ENCODE results near the gene HELZ2.

HELZ2 gene

DNA sequence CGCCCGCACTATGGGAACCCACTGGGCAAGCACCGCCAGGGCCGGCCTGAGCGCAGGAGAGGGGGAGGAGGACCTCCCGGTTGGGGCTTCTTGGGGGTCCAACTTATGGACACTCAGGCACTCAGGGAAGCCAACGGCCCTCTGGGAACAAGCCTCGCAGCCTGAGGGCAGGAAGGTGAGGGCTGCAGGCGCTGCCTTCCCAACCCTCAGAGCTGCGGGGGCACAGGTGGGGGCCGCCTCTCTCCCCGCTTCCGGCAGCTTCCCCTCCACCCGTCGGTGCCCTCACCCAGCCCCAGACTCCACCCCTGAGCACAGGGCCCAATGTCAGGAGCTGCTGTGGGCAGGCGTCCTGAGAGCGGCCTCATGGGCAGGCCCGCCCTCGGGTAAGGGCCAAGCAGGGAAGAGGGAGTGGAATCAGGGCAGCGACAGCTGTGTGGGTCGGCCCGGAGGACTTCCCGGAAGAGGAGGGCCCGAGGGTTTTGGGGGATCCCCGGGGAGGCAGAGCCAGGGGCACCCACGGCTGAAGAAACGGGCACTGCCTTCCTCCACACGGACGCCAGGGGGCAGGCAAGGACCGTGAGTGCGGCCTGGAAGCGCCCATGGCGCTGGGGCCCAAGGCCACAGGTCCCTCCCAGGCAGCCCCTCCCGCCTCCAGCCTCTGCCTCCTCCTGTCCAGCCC lies 36.4 kb downstream of the HELZ2 start:
- DNase-seq (ENCODE audit: low read depth), result peak; percentile 90

DNA sequence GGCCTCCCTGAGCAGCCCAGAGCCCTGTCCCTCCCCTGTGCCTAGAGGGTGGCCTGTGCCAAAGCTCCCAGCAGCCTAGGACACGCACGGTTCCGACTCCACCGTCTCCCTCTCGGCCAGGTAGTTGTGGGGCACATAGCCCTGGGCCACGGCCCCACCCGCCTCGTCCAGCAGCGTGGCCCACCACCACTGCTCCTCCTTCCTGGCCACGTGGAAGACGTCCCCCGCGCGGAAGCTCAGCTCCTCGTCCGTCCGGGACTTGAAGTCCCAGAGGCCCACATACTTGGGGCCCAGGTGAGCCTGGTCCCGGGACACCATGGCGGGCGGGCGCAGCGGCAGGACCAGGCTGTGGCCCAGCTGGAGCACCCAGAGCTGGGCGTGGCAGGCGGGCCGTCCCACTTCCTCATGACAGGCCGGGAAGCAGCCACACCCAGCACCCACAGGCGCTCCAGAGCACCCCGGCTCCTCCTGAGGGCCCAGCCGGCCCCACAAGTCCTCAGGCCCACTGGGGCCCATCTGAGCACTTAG lies 37.0 kb downstream of the HELZ2 start, which contains the start of gene PTK6:
Gene PTK6, minus strand, starts transcription at position 380 of the 528 bp plus-strand sequence. Its CDS starts 62 bp downstream, at position 318.
- DNase-seq (ENCODE audit: low read depth), result no peak

DNA sequence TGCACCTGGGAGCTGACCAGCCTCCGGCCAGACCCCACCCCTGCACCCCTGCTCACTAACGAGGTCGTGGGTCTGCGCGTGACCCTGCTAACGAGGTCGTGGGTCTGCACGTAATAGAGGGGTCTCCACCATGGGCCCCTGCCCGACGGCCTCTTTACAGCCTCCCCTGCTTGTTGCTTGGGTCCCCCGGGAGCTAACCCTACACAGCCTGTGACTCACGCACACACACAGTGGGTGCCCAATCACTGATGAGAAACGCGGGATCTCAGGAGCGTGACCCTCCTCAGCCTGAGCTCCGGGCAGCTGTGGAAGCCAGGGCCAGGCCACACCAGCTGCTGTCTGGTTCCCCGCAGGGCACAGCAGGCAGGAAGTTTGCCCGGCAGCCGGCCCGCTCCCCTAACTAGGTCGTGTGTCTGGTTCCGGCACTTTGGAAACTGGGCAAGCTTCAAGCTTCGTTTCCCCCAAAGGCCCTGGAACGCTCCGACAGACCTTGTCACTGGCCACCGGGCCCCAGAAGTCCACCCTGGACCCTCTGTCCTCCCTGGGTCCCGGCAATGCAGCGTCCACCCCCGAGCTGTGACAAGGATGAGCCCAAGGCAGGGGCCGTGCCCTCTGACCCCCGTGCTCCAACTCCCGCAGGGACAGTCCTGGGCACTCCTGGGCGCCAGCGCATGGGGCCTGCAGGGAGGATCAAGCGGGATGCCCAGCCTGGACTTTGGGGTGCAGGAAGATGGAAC lies 37.6 kb downstream of the HELZ2 start:
- DNase-seq (ENCODE audit: low read depth), result no peak

DNA sequence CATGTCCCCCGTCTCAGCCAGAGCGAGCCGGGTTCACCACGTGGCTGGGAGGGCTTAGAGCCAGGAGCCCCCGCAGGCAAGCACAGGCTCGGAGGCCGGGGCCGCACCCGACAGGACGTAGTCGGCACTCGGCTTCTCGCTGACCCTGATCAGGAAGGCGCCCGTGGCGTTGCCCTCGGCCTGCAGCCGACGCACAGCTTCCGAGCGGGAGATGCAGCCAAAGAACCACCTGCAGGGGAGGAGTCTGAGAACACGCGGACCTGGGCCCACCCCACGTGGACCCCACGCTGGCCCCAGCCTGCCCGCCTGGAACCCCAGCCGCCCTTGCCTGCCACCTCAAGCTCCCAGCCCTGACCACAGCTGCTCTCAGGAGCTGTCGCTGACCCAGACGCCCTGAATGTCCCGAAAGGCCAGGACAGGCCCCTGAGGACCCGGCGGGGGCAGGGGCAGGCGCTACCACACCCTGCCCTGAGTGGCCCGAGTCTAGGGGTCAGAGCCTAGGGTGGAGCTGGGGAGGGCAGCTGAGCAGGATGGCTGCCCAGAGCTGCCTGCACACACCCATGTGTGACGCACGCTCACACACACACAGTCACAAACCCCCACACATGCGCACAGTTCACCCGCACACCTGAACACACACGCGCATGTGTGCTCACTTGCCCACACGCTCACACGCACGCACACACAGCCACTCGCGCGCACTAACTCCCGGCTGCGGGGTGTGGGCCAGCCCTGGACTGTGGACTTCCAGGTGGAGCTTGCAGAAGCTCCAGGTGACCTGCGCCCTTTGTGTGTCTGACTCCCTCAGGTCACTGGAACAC lies 39.0 kb downstream of the HELZ2 start:
- DNase-seq (ENCODE audit: low read depth), result no peak

DNA sequence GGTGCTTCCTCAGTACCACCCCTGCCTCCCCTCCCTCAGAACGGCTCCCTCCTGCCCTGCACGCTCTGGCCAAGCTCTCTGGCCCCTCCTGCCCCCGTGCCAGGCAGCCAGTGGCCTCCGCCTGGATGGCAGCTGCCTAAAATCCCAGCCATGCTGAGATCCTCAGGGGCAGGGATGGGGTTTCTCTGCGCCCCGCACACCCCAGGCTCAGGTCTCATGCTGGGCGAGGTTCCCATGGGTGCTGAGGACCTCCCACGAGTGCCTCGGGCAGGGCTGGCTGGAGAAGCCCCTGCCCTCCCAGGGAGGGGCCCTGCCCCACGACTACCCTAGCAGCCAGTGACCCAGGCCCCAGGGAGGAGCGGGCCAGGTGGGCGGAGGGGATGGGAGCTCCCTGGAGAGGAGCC lies 39.6 kb downstream of the HELZ2 start:
- DNase-seq (ENCODE audit: low read depth), result no peak

DNA sequence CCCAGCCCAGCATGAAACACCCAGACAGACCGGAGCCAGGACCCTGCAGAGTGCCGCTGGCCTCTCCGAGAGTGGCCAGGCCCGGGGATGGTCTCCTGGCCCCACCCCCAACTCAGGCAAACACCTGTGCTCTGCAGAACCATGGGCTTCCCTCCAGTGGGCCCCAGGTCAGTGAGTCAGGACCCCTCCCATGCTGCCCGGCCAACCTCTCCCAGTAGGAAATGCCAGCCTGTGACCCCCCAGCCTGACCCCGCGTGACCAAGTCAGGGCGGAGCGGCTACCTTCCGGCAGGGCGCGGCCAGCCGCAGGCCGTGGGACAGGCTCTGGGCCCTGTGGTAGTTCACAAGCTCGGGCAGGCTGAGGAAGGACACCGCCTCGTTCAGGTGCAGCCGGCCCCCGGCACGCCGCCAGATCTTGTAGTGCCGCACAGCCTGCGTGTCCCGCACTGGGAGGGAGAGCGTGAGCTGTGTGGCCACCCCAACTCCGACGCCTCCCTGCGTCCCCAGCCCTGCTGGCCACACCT lies 40.1 kb downstream of the HELZ2 start:
- no peak for DNase-seq (ENCODE audit: low read depth)

DNA sequence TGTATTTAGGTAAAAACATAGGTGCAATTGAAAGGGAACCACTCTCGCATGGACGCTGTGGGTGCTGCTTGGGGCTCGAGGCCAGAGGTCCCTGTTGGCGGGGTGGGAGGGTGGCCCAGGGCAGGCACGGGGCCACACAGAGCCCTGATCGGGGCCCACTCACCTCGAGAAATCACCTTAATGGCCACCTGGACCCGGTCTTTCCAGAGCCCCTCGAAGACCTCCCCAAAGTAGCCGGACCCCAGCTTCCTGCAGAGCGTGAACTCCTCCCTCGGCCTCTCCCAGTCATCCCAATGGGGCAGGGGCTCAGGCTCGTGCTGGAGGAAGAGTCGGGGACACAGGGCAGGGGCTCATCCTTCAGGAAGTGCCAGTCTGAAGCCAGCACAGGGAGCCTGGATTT lies 40.7 kb downstream of the HELZ2 start:
- DNase-seq (ENCODE audit: low read depth), result no peak

DNA sequence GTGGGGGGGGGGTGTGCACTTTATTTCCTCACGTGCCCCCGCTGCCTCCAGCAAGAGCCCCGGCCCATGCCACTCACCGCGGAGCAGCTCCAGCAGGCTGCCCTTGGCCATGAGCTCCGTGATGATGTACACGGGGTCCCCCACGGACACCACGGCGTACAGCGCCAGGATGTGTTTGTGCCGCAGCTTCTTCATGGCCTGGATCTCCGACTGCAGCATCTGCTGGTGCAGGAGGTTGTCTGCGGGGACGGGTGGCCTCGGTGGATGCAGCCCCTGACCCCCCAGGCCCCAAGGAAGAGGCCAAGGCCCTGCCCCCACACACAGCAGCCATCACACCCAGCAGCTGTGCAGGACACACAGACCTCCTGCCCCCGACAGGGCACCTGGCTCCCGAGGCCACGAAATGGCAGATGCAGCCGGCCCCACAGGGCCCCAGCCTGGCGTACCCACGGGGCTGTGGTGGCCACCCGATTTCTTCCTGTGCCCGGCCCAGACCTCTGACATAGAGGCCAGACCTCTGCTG lies 41.5 kb downstream of the HELZ2 start:
- DNase-seq (ENCODE audit: low read depth), result no peak

DNA sequence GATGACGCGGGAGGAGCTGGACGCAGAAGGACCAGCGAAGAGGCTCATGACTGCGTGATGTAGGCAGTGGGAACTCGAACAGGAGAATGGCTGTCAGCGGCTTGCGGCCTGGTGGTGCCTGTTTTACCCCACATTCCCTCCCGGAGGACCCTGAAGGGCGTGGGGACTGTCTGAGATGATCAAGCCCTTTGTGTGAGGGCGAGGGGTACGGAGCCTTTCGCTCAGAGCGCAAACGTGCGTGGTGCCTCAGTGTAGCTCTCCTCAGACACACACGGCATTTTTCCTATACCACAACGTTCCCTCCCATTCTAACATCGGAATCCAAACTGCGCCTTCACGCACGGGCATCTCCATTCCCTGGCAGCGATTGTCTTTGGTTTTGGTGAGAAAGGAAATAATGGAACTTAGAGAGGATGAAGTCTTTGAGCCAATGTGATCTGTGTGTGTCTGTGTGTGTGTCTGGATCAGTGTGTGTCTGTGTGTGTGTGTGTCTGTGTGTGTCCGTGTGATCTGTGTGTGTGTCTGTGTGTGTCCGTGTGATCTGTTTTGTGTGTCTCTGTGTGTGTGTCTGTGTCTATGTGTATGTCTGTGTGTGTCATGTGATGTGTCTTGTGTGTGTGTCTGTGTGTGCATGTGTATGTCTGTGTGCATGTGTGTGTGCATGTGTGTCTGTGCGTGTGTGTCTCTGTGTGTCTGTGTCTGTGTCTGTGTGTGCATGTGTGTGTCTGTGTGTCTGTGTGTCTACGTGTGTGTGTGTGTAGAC lies 42.2 kb downstream of the HELZ2 start:
- no peak for DNase-seq (ENCODE audit: low read depth)

DNA sequence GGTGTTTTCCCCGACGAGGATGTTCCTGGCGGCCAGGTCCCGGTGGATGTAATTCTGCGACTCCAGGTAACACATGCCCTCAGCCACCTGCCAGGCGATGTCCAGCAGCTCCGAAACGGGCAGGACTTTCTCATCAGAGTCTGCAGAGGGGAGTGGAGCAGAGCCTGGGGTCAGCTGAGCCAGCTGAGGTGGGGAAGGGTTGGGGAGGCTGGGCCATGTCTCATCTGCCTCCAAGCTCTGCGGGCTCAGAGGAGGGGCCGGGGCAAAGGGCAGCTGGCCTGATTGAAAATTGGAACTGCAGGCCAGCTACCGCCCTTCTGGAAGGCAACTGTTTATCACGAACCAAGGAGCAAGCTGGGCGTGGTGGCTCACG lies 43.3 kb downstream of the HELZ2 start:
- DNase-seq (ENCODE audit: low read depth), result no peak

DNA sequence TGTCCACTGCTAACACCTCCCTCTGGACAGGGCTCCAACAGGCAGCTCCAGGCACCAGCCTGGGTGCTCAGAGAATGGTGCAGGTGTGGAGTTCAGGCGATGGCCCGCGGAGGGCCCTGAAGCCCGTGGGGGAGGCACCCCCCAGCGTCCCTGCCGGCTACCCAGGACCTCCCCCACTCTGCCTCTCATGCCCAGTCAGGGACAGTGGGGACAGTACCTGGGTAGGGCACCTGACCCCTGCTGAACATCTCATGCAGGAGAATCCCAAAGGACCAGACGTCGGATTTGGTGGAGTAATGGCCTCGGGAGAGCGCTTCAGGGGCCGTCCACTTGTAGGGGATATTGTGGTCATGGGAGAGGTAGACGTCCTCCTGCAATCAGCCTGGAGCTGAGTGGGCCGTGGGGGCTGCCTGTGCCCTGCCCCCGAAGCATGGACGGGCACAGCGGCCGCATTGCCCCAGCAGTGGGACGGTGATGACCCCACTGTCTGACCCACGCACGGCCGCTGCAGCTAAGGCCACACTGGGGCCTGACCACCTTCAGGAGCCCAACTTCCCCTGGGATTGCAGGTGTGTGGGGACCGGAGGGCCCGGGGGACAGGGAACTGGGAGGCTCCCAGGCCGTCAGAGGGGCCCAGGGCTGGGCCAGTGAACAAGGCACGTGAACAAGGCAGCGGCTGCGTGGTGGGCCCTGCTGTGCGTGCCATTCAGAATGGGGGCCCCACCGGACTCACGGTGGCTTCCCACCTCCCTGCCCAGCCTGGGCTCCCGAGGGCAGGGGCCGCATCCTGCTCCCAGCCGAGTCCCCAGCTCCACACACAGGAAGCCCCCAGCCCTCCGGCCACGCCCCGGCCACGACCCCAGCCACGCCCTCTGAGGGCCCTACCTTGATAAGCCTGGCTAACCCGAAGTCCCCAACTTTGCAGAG lies 43.9 kb downstream of the HELZ2 start:
- DNase-seq (ENCODE audit: low read depth), result no peak

DNA sequence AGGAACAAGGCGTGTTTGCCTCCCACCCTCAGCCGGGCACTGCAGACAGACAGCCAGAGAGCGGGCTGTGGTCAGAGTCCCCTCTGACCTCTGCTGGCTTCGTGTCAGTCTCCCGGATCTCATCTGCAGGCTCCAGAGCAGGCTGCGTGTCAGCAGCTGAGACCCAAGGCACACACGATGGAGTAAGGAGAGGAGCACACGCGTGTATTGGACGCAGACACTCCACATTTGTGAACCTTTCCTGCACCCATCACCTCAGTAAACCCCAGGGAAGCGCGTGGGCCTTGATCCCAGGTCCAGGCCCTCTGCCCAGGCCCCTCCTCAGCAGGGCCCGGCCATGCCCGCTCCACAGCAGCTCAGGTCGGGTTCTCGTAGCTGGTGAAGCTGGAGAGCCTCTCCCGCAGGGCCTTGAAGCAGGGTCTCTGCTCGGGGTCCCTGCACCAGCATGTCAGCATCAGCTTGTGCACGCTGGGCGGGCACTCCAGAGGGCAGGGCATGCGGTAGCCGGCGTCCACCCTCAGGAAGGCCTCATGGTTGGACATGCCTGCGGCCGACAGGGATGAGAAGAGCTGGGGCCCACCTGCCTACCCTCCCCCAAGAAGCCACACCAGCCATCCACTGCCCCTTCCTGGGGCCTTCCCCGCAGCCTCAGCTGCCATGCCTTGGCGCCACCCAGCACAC lies 44.7 kb downstream of the HELZ2 start:
- DNase-seq (ENCODE audit: low read depth), result no peak

DNA sequence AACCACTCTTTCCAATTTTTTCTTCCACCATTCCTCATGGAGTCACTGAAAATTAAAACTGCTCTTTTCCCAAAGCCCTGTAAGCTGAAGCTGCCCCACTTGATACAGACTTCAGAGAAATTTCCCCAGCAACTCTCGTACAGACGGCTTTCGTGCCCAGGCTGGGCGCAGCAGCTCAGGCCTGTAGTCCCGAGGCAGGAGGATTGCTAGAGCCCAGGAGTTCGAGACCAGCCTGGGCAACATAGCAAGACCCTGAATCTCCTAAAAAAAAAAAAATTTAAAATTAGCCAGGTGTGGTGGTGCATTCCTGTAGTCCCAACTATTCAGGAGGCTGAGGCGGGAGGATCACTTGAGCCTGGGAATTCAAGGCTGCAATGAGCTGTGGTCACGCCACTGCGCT lies 46.9 kb downstream of the HELZ2 start:
- no peak for DNase-seq (ENCODE audit: low read depth)

DNA sequence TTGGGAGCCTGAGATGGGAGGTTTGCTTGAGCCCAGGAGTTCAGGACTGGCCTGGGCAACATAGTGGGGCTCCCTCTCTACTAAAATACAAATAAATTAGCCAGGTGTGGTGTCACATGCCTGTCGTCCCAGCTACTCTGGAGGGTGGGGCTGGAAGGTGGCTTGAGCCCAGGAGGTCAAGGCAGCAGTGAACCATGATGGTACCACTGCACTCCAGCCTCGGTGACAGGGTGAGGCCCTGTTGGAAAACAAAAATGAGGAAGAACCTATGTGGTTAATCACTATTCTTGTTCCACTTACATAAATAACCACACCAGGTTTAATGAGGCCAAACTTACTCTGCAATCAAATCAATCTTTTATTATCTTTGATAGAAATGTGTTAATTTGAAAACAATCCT lies 48.1 kb downstream of the HELZ2 start:
- DNase-seq (ENCODE audit: low read depth), result no peak

DNA sequence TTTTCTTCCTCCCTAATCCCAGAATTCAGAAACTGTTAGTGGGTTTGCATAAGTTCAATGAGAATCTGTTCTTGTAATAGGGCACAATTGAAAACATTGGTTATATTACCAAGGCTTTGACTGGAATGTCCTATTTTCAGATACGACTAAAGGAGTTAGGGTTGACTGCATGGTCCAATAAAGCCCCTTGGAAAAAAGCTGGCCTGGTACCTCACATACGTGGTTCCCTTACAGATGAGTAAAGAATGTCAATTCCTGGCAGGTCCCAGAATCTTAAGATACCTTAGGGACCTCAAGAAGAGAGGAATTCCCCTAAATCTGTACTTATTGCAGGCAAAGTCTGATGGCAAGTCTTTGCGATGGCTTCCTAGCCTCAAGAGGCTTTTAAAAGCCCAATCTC lies 48.9 kb downstream of the HELZ2 start:
- DNase-seq (ENCODE audit: low read depth), result no peak

All from stimulated activated CD8-positive, alpha-beta memory T cell treated with anti-CD3 and anti-CD28 coated beads, Interleukin-7, amount 100 ng/mL, for 24 hours (primary cell).